Lower leg skin (tissue), 4 donors: ENCODE results near the gene FOXR1. TPM values are rescaled to one million over a fixed set of nuclear protein-coding genes. Genes with fewer than 3 reads are reported as not detected.
A peak's percentile ranks its signal among the peaks of the same experiment; 100 is the strongest.

Experiments
- DNase-seq, 2 donors: peaks; one replicate each; pipeline ENCODE4 v3.0.0-alpha.2; 2019; ENCODE audit warnings: low spot score in 2 of 2
- H3K4me3 ChIP-seq: fragments of 200-600 bp; sonication (generic); 2 replicates; pipeline ENCODE4 v1.5.1; 2017; ENCODE audit warnings: mild to moderate bottlenecking, low read depth; ENCODE audit not compliant: poor library complexity, severe bottlenecking
- POLR2A ChIP-seq, 2 donors: fragments of 450-650 bp; IDR thresholded peaks; one replicate each; pipeline ENCODE4 v1.6.1; 2016 to 2017; ENCODE audit warnings: antibody characterized with exemption in 2 of 2, mild to moderate bottlenecking in 1 of 2, moderate library complexity in 1 of 2
- WGBS, 2 donors: methylation state at CpG; one replicate each; pipeline ENCODE4 v1.1.5; 2018; 5-methylcytosine and 5-hydroxymethylcytosine counted together
- intact Hi-C: fragments of 100-400 bp; cut with DNase I; formaldehyde crosslinking; loops from one replicate; pipeline ENCODE4 v1.15.0; 2023; ENCODE audit warnings: low total_unique reads
- total RNA-seq, 4 donors: library from RNA; depleted of rRNA; stranded (reverse); fragments of >200 nt; gene quantifications; one replicate each; pipeline ENCODE4 v1.1.0, GENCODE V29; 2016
- TF ChIP-seq, protein P1 (sequence below), 3 donors: fragments of 450-650 bp; IDR thresholded peaks; one replicate each; pipeline ENCODE4 v1.5.1; 2016; ENCODE audit warnings: antibody characterized with exemption in 3 of 3, mild to moderate bottlenecking in 3 of 3, moderate library complexity in 2 of 3

FOXR1 gene
- total RNA-seq, 4 donors from 2014 or later, result not detected

DNA sequence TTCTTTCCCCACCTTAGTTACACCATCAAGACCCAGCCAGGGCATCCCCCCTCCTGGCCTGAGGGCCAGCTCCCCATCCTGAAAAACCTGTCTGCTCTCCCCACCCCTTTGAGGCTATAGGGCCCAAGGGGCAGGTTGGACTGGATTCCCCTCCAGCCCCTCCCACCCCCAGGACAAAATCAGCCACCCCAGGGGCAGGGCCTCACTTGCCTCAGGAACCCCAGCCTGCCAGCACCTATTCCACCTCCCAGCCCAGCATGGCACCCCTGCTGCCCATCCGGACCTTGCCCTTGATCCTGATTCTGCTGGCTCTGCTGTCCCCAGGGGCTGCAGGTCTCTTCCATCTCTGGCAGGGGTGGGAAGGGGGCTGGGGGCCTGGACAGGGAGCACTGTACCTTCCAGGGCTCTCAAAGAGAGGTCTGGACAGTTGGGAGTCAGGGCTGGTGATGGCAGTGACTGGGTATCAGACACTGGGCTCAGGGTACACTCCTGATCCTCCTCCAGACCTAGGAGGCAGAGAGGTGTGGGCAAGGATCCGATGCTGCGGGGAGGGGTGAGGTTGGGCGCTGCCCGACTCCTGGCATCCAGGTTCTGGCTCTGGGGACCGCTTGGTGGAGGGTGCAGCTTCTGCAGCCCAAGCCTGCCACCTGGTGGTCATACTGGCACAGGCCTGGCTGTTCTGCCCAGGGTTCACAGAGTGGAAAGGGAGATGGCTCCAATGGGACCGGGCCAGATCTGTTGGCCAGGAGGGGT is 15.3 kb upstream of the FOXR1 start, which contains the start of gene UPK2:
Gene UPK2 (plus strand): TSS at position 205 of the 753 bp plus-strand sequence. CDS start 53 bp downstream, at position 258.
- intact Hi-C loops, result loop anchor here (5.0 kb wide), 1 partner anchor 264 kb away; no protein-coding TSS in a partner anchor
- peak; percentile 80 to 97 for DNase-seq
- TF ChIP-seq POLR2A (IDR thresholded peaks at IDR 0.05), result no peak
- TF ChIP-seq, protein P1, sequence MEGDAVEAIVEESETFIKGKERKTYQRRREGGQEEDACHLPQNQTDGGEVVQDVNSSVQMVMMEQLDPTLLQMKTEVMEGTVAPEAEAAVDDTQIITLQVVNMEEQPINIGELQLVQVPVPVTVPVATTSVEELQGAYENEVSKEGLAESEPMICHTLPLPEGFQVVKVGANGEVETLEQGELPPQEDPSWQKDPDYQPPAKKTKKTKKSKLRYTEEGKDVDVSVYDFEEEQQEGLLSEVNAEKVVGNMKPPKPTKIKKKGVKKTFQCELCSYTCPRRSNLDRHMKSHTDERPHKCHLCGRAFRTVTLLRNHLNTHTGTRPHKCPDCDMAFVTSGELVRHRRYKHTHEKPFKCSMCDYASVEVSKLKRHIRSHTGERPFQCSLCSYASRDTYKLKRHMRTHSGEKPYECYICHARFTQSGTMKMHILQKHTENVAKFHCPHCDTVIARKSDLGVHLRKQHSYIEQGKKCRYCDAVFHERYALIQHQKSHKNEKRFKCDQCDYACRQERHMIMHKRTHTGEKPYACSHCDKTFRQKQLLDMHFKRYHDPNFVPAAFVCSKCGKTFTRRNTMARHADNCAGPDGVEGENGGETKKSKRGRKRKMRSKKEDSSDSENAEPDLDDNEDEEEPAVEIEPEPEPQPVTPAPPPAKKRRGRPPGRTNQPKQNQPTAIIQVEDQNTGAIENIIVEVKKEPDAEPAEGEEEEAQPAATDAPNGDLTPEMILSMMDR (IDR thresholded peaks at IDR 0.05), result peak in 2 of 3 donors; percentile 63 to 93
- WGBS, 2 donors, result 6% methylated on average over 7 of the region's 7 CpGs; no CpG with 5 or more reads in 1 of the 2 donors
- no peak within 1 kb of the TSS for H3K4me3 ChIP-seq

DNA sequence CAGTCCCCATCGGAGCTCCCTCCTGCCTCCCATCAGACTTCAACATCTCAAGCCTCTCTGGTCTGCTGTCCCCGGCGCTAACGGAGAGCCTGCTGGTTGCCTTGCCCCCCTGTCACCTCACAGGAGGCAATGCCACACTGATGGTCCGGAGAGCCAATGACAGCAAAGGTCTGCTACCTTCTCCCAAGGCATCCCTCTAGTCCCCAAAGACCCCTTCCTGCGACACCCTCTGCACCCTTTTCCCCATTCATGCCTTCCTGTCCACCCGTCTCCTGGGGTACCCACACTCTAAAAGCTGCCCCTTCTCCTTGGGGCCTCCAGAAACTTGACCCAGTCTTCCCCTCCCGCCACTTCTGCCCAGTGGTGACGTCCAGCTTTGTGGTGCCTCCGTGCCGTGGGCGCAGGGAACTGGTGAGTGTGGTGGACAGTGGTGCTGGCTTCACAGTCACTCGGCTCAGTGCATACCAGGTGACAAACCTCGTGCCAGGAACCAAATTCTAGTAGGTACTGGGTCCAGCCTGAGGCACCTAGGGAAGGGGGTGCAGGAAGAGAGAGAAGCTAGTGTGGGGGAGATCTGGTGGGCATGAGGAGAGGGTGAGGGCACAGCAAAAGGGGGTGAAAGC is 14.6 kb upstream of the FOXR1 start:
- 43 to 46% methylated on average over 14 of the region's 14 CpGs for WGBS, 2 donors
- no peak for DNase-seq
- intact Hi-C loops, result loop anchor here (5.0 kb wide), 1 partner anchor 265 kb away; no protein-coding TSS in a partner anchor
- no peak overlapping the region for H3K4me3 ChIP-seq
- no peak for TF ChIP-seq POLR2A (IDR thresholded peaks at IDR 0.05)
- TF ChIP-seq, protein P1 (IDR thresholded peaks at IDR 0.05), result no peak

DNA sequence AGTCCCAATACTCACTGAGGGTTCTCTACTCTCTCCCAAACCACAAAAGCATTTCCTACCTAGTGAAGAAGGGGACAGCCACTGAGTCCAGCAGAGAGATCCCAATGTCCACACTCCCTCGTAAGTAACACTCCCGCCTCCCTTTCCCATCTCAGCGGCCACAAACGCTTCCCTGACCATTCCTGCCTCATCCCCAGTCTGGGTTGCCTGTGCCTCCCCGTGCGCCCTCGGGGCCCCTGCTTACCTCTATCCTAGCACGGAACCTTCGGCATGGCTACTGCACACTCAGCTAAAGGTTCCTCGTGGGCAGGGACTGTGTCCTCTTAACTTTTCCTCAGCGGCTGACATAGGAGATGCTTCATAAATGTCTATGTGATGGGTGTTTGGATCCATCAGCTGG is 14.0 kb upstream of the FOXR1 start:
- DNase-seq, result no peak
- TF ChIP-seq, protein P1 (IDR thresholded peaks at IDR 0.05), result no peak
- no peak for TF ChIP-seq POLR2A (IDR thresholded peaks at IDR 0.05)
- no peak overlapping the region for H3K4me3 ChIP-seq
- intact Hi-C loops, result loop anchor here (5.0 kb wide), 1 partner anchor 265 kb away; no protein-coding TSS in a partner anchor
- WGBS, 2 donors, result 83 to 88% methylated on average over 11 of the region's 11 CpGs

DNA sequence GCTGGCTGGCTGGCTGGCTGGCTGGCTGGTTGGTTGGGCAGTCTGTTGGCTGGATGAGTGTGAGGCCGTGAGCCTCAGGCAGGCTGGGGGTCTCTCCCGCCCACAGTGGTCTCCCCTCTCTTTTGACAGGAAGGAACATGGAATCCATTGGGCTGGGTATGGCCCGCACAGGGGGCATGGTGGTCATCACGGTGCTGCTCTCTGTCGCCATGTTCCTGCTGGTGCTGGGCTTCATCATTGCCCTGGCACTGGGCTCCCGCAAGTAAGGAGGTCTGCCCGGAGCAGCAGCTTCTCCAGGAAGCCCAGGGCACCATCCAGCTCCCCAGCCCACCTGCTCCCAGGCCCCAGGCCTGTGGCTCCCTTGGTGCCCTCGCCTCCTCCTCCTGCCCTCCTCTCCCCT is 13.6 kb upstream of the FOXR1 start:
- WGBS, 2 donors, result 90 to 92% methylated on average over 8 of the region's 8 CpGs
- no peak overlapping the region for H3K4me3 ChIP-seq
- intact Hi-C loops, result loop anchor here (5.0 kb wide), 1 partner anchor 266 kb away; no protein-coding TSS in a partner anchor
- DNase-seq, result no peak
- no peak for TF ChIP-seq POLR2A (IDR thresholded peaks at IDR 0.05)
- TF ChIP-seq, protein P1 (IDR thresholded peaks at IDR 0.05), result no peak

DNA sequence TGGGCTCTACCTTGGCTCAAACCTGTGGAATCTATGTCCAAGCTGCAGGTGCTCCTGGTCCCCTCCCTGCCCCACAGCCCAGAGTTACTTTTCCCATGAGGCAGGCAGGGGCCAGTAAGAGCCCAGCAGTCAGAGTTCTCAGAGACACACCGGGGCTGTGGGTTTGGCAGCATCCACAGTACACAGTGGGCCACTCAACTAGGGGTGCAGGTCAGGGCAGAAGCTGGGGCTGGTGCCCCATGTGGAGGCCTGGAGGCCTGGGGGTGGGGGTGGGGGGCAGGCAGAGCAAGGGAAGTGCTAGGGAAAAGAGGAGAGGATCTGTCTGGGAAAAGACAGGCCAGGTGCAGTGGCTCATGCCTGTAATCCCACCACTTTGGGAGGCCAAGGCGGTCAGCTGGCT is 13.0 kb upstream of the FOXR1 start:
- DNase-seq, result no peak
- TF ChIP-seq POLR2A (IDR thresholded peaks at IDR 0.05), result no peak
- TF ChIP-seq, protein P1 (IDR thresholded peaks at IDR 0.05), result no peak
- 84% methylated on average over 2 of the region's 2 CpGs for WGBS, 2 donors
- intact Hi-C loops, result loop anchor here (5.0 kb wide), 1 partner anchor 266 kb away; no protein-coding TSS in a partner anchor
- no peak overlapping the region for H3K4me3 ChIP-seq
